Osteoblast (primary cell): ENCODE measurements around the gene SPPL2A. TPM values are rescaled to one million over a fixed set of nuclear protein-coding genes. Genes with fewer than 3 reads are reported as not detected.
A peak's percentile ranks its signal among the peaks of the same experiment; 100 is the strongest.
"Not testable (repeated sequence)": the region's sequence is repeated elsewhere in the genome, so short reads cannot be mapped to it uniquely, and the experiment has no call there.

ENCODE experiments used
- DNase-seq: peaks from one replicate; pipeline ENCODE4 v3.0.0; 2011; ENCODE audit warnings: low spot score, mixed read lengths; ENCODE audit not compliant: insufficient read length; ENCODE audit errors: missing footprints
- H2AFZ ChIP-seq: 2 replicates; pipeline ENCODE4 v1.6.0; 2011; ENCODE audit warnings: mild to moderate bottlenecking, low read length
- H3K27ac ChIP-seq: 2 replicates; pipeline ENCODE4 v1.5.1; 2011; ENCODE audit warnings: mild to moderate bottlenecking, low read depth, low read length, moderate library complexity
- H3K27me3 ChIP-seq: 2 replicates; pipeline ENCODE4 v1.6.0; 2012; ENCODE audit warnings: mild to moderate bottlenecking, control low read depth, inconsistent platforms, low read length, moderate library complexity; ENCODE audit not compliant: insufficient read depth
- H3K36me3 ChIP-seq: 2 replicates; pipeline ENCODE4 v1.5.1; 2011; ENCODE audit warnings: mild to moderate bottlenecking, low read length, control low read depth, moderate library complexity; ENCODE audit not compliant: insufficient read depth
- H3K4me1 ChIP-seq: 2 replicates; pipeline ENCODE4 v1.5.1; 2011; ENCODE audit warnings: mild to moderate bottlenecking, low read length, control low read depth, moderate library complexity; ENCODE audit not compliant: insufficient read depth
- H3K4me2 ChIP-seq: 2 replicates; pipeline ENCODE4 v1.6.0; 2011; ENCODE audit warnings: mild to moderate bottlenecking, low read length; ENCODE audit not compliant: insufficient read depth
- H3K4me3 ChIP-seq: fragments of 200-600 bp; sonication (generic); 3 replicates; pipeline ENCODE4 v1.5.1; 2012; ENCODE audit warnings: mild to moderate bottlenecking, low read length, inconsistent platforms; ENCODE audit not compliant: insufficient read depth
- H3K79me2 ChIP-seq: 2 replicates; pipeline ENCODE4 v1.6.0; 2012; ENCODE audit warnings: mild to moderate bottlenecking, low read length, control low read depth, inconsistent platforms; ENCODE audit not compliant: insufficient read depth
- H3K9me3 ChIP-seq: 2 replicates; pipeline ENCODE4 v1.5.1; 2011; ENCODE audit warnings: low read depth, low read length, control low read depth
- H4K20me1 ChIP-seq: 2 replicates; pipeline ENCODE4 v1.6.0; 2012; ENCODE audit warnings: mild to moderate bottlenecking, low read length, control low read depth; ENCODE audit not compliant: insufficient read depth
- total RNA-seq: library from RNA; depleted of rRNA; stranded (reverse); fragments of >200 nt; gene quantifications from 2 replicates; pipeline ENCODE4 v1.2.3, GENCODE V29; 2012
- TF ChIP-seq, protein P1 (sequence below): IDR thresholded peaks from 2 replicates; pipeline ENCODE4 v1.5.1; 2011; ENCODE audit warnings: mild to moderate bottlenecking, low read depth, low read length, moderate library complexity; ENCODE audit errors: extremely low read depth

SPPL2A gene
- total RNA-seq, 1 donor: 87.6 TPM

DNA sequence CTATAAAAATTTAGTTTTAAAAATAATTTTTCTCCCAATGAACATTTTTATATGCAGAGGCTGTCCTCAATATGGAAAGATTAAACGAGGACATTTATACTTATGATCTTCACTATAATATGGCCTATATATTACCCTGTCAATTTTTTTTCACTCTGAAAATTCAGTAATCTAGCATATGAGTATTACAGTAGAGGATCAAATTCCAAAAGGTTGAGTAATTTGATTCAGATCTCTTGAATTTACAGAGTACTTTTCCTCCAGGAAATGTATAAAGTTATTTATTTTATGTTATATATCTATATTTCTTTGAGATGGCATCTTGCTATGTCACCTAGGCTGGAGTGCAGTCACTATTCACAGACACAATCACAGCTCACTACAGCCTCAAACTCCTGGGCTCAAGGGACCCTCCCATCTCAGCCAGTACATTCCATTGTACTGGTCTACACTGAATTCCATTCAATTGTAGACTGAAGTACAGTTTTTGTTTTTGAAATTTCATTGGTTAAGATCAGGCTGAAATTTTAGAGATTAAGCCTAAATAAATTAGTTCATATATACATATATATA is 62.7 kb downstream of the SPPL2A start:
- no peaks in the 10 kb centered on the region for H4K20me1 ChIP-seq
- H3K9me3 ChIP-seq: no peaks in the 10 kb centered on the region
- H3K4me2 ChIP-seq: no peak overlapping the region
- no peaks in the 10 kb centered on the region for H3K27me3 ChIP-seq
- TF ChIP-seq, protein P1, sequence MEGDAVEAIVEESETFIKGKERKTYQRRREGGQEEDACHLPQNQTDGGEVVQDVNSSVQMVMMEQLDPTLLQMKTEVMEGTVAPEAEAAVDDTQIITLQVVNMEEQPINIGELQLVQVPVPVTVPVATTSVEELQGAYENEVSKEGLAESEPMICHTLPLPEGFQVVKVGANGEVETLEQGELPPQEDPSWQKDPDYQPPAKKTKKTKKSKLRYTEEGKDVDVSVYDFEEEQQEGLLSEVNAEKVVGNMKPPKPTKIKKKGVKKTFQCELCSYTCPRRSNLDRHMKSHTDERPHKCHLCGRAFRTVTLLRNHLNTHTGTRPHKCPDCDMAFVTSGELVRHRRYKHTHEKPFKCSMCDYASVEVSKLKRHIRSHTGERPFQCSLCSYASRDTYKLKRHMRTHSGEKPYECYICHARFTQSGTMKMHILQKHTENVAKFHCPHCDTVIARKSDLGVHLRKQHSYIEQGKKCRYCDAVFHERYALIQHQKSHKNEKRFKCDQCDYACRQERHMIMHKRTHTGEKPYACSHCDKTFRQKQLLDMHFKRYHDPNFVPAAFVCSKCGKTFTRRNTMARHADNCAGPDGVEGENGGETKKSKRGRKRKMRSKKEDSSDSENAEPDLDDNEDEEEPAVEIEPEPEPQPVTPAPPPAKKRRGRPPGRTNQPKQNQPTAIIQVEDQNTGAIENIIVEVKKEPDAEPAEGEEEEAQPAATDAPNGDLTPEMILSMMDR: no peak
- no peak overlapping the region for H3K27ac ChIP-seq
- no peaks in the 10 kb centered on the region for H3K4me1 ChIP-seq
- DNase-seq: no peak
- H3K79me2 ChIP-seq: no peaks in the 10 kb centered on the region
- peaks cover 4% of the 10 kb centered on the region for H3K36me3 ChIP-seq
- H3K4me3 ChIP-seq: no peak overlapping the region
- no peak overlapping the region for H2AFZ ChIP-seq

DNA sequence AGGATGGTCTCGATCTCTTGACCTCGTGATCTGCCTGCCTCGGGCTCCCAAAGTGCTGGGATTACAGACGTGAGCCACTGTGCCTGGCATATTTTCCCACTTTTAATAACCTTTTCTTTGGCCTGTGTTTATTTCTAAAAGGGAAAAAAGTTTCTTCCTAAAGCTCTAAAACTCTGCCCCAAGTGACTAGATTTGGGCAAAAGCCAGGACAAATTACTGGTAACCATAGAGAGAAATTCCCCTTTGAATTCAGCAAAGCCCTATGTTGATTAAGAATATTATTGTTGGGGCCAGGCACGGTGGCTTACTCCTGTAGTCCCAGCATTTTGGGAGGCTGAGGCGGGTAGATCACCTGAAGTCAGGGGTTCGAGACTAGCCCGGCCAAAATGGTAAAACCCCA is 67.4 kb downstream of the SPPL2A start:
- Histone ChIP-seq H2AFZ (no peak overlapping the region), H3K79me2 (no peaks in the 10 kb centered on the region), H3K36me3 (no peaks in the 10 kb centered on the region), H3K4me1 (peaks cover 7% of the 10 kb centered on the region), H4K20me1 (no peaks in the 10 kb centered on the region), H3K27me3 (no peaks in the 10 kb centered on the region), H3K4me2 (peak overlapping the region; percentile 39), H3K9me3 (no peaks in the 10 kb centered on the region), H3K4me3 (no peak overlapping the region), H3K27ac (no peak overlapping the region)
- no peak for DNase-seq
- TF ChIP-seq, protein P1: no peak

DNA sequence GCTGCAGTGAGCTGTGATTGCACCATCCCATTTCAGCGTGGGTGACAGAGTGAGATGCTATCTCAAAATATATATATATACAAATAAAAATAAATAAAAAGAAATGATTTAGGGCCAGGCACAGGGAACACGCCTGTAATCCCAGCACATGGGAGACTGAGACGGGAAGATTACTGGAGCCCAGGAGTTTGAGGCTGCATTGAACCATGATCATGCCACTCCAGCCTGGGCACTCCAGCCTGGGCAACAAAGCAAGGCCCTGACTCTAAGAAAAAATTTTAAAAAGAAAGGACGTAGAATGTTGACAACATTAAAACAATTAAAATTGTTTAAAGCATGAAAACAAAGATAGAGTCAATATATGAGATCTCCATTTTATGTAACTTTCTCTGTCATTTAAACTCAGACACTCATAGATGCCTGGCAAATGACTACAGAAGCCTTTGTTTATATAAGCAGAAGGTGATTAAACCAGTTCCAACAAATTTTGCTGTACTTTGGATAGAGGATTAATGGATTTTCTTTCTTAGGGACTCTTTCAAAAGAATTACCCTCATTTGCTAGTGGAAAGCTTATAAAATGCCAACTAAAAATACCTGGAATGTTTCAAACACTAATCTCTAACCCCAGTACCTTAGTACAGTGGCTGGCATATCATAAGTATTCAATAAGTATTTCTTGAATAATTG is 68.3 kb downstream of the SPPL2A start:
- Histone ChIP-seq H2AFZ (no peak overlapping the region), H3K4me3 (no peak overlapping the region), H3K27ac (no peak overlapping the region), H3K27me3 (no peaks in the 10 kb centered on the region), H3K79me2 (no peaks in the 10 kb centered on the region), H3K4me2 (no peak overlapping the region), H3K4me1 (peaks cover 7% of the 10 kb centered on the region), H3K36me3 (no peaks in the 10 kb centered on the region), H4K20me1 (no peaks in the 10 kb centered on the region), H3K9me3 (no peaks in the 10 kb centered on the region)
- TF ChIP-seq, protein P1: no peak
- DNase-seq: no peak

DNA sequence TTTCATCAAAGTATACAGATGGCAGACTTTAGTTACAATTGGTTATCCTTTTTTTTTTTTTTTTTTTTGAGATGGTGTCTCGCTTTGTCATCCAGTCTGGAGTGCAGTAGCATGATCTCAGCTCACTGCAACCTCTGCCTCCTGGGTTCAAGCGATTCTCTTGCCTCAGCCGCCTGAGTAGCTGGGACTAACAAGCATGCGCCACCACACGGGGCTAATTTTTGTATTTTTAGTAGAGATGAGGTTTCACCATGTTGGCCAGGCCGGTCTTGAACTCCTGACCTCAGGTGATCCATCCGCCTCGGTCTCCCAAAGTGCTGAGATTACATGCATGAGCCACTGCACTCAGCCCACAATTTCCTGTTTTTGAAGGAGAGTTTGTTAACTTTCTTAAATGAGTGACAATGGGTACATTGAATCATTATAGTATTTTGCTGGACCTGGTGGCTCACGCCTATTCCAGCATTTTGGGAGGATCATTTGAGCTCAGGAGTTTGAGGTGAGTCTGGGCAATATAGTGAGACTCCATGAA is 70.8 kb downstream of the SPPL2A start:
- H3K27me3 ChIP-seq, H3K27ac ChIP-seq, H2AFZ ChIP-seq, H3K79me2 ChIP-seq, H3K36me3 ChIP-seq, H4K20me1 ChIP-seq, DNase-seq, H3K9me3 ChIP-seq, H3K4me3 ChIP-seq, H3K4me1 ChIP-seq, H3K4me2 ChIP-seq: not testable (repeated sequence)
